GM11168 (cell line): ENCODE results near the gene ZNF423.

Experiments
- in situ Hi-C: fragments of 300-500 bp; cut with MboI; formaldehyde crosslinking; loops from one replicate; pipeline ENCODE4 v1.12.0; 2022; ENCODE audit warnings: low sequenced_read_pairs; ENCODE audit not compliant: unreplicated experiment

The ZNF423 gene

GRCh38 chr16:49473773-49474172 is 382.1 kb downstream of the ZNF423 start:
- in situ Hi-C loops: no loop called here

GRCh38 chr16:49473131-49473530 is 382.8 kb downstream of the ZNF423 start:
- in situ Hi-C loops: no loop called here

- in situ Hi-C loops: no loop called here
These were observed 383.3 kb downstream of the ZNF423 start for GRCh38 chr16:49472598-49472997.

GRCh38 chr16:49471038-49471727 is 384.7 kb downstream of the ZNF423 start:
- in situ Hi-C loops: no loop called here

- in situ Hi-C loops: no loop called here
These were observed 385.4 kb downstream of the ZNF423 start for GRCh38 chr16:49470513-49470991.

- in situ Hi-C loops: no loop called here
These were observed 385.9 kb downstream of the ZNF423 start for GRCh38 chr16:49469930-49470451.

- in situ Hi-C loops: no loop called here
These were observed 386.6 kb downstream of the ZNF423 start for GRCh38 chr16:49469311-49469670.

- in situ Hi-C loops: no loop called here
These were observed 387.2 kb downstream of the ZNF423 start for GRCh38 chr16:49468611-49469310.

- in situ Hi-C loops: no loop called here
These were observed 388.2 kb downstream of the ZNF423 start for GRCh38 chr16:49467540-49468372.

- in situ Hi-C loops: no loop called here
These were observed 389.0 kb downstream of the ZNF423 start for GRCh38 chr16:49466881-49467280.

GRCh38 chr16:49466529-49466831 is 389.4 kb downstream of the ZNF423 start:
- in situ Hi-C loops: no loop called here

- in situ Hi-C loops: no loop called here
These were observed 390.0 kb downstream of the ZNF423 start for GRCh38 chr16:49465661-49466528.

- in situ Hi-C loops: no loop called here
These were observed 390.9 kb downstream of the ZNF423 start for GRCh38 chr16:49464877-49465504.

GRCh38 chr16:49464093-49464492 is 391.8 kb downstream of the ZNF423 start:
- in situ Hi-C loops: no loop called here

- in situ Hi-C loops: no loop called here
These were observed 392.4 kb downstream of the ZNF423 start for GRCh38 chr16:49463529-49463928.

GRCh38 chr16:49462989-49463371 is 392.9 kb downstream of the ZNF423 start:
- in situ Hi-C loops: no loop called here

- in situ Hi-C loops: no loop called here
These were observed 393.4 kb downstream of the ZNF423 start for GRCh38 chr16:49462362-49462988.

GRCh38 chr16:49461517-49461951 is 394.4 kb downstream of the ZNF423 start:
- in situ Hi-C loops: no loop called here
